Hepatocyte (in vitro differentiated cells): ENCODE data around the gene MAX.

Experiments
- CTCF ChIP-seq: fragments of 200-600 bp; sonication (generic); IDR thresholded peaks from 2 replicates; pipeline ENCODE4 v1.5.1; 2016; ENCODE audit warnings: antibody characterized with exemption, mild to moderate bottlenecking; ENCODE audit not compliant: poor library complexity
- EZH2phosphoT487 ChIP-seq: fragments of 200-600 bp; sonication (generic); IDR thresholded peaks from one replicate; pipeline ENCODE4 v1.6.1; 2018; ENCODE audit warnings: antibody characterized with exemption, mild to moderate bottlenecking, low read depth, moderate library complexity; ENCODE audit not compliant: unreplicated experiment, severe bottlenecking

- TF ChIP-seq CTCF (no peak), EZH2phosphoT487 (no peak)
Measured at GRCh38 chr14:65106736-65107135, 4.4 kb upstream of the MAX start.
